Measurements from ENCODE around the gene POMT1.
"Not testable (repeated sequence)": the region's sequence is repeated elsewhere in the genome, so short reads cannot be mapped to it uniquely, and the experiment has no call there.

Gene POMT1

DNA sequence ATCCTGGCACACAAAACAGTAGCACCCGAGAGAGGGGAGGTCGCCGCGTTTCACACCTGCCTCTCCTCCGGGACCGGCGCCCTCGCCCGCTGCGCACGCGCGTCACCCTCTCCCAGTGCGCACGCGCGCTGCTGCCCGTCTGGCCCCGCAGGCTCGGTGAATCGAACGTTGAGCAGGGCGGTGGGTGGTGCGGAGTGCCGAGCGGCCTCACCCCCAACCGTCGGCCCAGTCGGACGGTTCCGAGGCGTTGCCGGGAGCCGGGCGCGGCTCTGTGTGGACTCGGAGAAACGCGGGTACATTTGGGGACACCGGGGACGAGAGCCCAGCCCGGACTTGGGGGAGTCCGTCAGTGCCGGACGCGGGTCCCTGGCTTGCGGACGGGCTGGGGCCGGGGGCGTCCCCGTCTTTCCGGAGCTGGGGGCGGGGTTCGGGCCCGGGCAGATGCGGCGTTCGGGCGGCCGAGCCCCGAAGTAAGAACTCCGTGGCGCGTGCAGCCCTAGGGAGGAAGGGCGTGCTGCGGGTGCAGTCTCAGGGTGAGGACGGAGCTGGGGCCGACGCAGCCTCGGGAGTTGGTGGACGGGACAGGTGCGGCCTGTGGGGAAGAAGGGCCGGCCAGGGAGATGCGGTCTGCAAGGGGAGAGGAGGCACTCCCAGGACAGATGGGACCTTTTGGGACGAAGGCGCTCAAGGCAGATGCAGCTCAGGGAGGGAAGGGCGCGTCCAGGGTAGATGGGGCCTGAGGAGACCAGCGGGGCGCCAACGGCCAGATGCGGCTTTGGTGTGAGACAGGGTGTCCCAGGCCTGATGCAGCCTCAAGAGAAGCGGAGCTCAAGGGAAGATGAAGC lies at the start of gene POMT1:
POMT1 (plus strand) TSS at position 138 of the 845 bp plus-strand sequence. CDS start 1,301 bp downstream, outside the sequence.
- peak; percentile 78 for DNase-seq (ENCODE audit: extremely low read depth in 1 of 2, low read depth in 1 of 2)

DNA sequence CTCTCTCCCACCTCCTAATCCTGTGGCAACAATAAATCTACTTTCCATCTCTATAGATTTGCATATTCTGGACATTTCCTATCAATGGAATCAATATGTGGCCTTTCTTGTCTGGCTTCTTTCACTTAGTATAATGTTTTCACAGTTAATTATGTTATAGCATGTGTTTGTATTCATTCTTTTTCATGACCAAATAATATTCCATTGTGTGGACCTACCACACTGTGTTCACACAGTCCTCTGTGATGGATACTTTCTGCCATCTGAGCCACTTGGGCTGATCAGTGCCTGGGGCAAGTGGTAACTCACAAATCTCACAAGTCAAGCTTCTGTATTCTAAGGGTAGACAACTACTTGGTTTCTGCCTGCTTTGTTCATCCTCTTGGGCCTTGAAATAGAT lies 48.7 kb upstream of the POMT1 start:
- DNase-seq (ENCODE audit: extremely low read depth in 1 of 2, low read depth in 1 of 2), result no peak

DNA sequence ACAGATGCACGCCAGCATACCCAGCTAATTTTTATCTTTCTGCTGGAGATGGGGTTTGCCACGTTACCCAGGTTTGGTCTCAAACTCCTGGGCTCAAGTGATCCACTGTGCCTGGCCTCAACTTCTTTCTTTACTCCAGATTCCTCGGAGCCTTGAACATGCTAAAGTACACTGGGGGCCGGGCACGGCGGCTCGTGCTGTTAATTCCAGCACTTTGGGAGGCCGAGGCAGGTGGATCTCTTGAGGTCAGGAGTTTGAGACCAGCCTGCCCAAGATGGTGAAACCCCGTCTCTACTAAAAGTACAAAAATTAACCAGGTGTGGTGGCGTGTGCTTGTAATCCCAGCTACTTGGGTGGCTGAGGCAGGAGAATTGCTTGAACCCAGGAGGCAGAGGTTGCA lies 47.1 kb upstream of the POMT1 start:
- not testable (repeated sequence) for DNase-seq (ENCODE audit: extremely low read depth in 1 of 2, low read depth in 1 of 2)

DNA sequence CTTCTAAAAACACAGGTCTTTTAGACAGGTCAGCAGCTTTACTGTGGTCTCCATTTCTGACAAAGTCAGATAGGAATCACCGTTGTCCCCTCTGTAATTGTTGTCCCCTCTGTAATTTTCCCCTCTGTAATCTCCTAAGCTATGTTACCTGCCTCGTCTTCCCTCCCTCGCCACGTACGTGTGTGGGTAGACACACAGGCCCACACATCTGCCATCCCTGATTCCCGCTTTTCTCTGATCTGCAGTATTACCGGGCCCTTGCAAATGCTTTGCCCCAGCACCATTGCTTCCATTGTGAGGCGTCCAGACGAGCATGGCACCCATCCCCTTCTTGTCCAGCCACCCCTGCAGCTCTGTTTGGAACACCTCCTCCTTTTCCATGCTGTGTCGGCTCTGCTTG lies 45.0 kb upstream of the POMT1 start:
- DNase-seq (ENCODE audit: extremely low read depth in 1 of 2, low read depth in 1 of 2), result no peak

DNA sequence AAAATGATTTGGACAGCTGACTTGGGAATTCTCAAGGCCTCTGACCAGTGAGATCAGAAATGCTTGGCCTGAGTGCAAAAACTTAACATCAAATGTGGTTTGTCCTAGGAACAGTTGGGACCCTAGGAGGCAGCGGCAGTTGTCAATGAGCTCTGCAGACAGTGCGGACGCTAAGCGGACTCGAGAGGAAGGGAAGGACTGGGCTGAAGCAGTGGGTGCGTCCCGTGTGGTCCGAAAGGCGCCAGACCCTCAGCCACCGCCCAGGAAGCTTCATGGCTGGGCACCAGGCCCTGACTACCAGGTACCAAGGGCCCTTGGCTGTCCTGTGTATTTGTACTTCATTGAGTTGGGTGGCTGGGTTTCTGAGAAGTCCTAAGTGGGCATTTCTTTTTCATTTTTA lies 43.7 kb upstream of the POMT1 start:
- DNase-seq (ENCODE audit: extremely low read depth in 1 of 2, low read depth in 1 of 2), result no peak

- DNase-seq (ENCODE audit: extremely low read depth in 1 of 2, low read depth in 1 of 2), result no peak
These were observed 41.6 kb upstream of the POMT1 start for GRCh38 chr9:131461166-131461565.

- no peak for DNase-seq (ENCODE audit: extremely low read depth in 1 of 2, low read depth in 1 of 2)
These were observed 38.2 kb upstream of the POMT1 start for GRCh38 chr9:131464354-131465000.

DNA sequence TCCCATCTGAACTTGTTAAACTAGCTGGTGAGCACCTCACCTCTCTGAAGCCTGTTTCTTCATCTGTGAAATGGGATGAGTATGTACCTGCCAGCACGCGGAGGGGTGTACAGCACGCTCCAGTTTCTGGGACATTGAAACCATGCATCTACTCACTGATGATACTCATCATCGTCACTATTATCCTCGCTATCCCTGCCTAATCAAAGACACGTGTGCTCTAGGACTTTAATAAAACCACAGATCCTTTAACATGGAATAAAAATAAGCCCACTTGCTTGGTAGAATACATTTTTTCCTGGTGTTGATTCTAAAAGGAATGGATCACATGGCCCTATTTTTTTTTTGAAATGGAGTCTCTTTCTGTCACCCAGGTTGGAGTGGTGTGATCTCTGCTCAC lies 37.3 kb upstream of the POMT1 start:
- DNase-seq (ENCODE audit: extremely low read depth in 1 of 2, low read depth in 1 of 2), result no peak

DNA sequence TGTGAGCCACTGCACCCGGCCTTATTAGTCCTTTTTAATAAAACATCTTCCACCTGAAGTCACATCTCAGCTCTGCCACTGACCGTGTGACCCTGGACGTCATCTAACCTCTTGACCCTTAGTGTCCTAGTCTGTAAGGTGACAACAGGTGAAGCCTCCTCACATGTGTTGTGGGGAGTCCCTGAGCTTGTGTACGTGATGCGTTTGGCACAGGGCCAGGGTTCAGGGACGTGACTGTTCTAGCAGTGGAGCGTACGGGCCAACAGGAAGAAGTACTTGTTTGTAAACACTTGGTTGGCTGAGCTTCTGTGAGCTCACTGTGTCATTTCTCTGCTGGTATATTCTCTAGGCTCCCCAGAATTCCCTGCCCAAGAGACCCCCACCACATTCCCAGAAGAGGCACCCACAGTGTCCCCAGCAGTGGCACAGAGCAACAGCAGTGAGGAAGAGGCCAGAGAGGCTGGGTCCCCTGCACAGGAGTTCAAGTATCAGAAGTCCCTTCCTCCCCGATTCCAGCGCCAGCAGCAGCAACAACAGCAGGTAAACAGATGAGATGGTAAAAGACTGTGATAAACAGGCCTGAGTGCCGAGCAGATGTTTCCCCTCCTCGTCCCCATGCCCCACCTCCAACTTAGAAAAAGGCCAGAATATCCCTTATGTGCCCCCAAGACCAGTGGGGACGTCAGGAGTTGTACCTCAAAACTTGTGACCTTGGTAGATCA lies 35.3 kb upstream of the POMT1 start:
- DNase-seq (ENCODE audit: extremely low read depth in 1 of 2, low read depth in 1 of 2), result no peak

- DNase-seq (ENCODE audit: extremely low read depth in 1 of 2, low read depth in 1 of 2), result no peak
These were observed 34.7 kb upstream of the POMT1 start for GRCh38 chr9:131468031-131468430.

- no peak for DNase-seq (ENCODE audit: extremely low read depth in 1 of 2, low read depth in 1 of 2)
These were observed 33.4 kb upstream of the POMT1 start for GRCh38 chr9:131469356-131469755.

- no peak for DNase-seq (ENCODE audit: extremely low read depth in 1 of 2, low read depth in 1 of 2)
These were observed 32.8 kb upstream of the POMT1 start for GRCh38 chr9:131469951-131470350.

GRCh38 chr9:131470581-131470991 lies 32.1 kb upstream of the POMT1 start:
- DNase-seq (ENCODE audit: extremely low read depth in 1 of 2, low read depth in 1 of 2), result no peak

DNA sequence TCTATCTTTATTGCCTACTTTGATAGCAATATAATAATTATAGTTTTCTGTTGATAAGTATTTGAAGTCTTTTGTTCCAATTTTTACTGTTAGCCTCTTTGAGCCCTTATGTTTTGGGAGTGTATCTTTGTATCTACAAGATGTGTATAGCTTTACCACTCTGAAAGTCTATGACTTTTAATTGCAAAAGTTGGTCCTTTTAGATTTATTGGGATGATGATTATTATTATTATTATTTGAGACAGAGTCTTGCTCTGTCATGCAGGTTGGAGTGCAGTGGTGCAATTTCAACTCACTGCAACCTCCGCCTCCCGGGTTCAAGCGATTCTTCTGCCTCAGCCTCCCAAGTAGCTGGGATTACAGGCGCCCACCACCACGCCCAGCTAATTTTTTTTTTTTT lies 30.6 kb upstream of the POMT1 start:
- DNase-seq (ENCODE audit: extremely low read depth in 1 of 2, low read depth in 1 of 2), result not testable (repeated sequence)

DNA sequence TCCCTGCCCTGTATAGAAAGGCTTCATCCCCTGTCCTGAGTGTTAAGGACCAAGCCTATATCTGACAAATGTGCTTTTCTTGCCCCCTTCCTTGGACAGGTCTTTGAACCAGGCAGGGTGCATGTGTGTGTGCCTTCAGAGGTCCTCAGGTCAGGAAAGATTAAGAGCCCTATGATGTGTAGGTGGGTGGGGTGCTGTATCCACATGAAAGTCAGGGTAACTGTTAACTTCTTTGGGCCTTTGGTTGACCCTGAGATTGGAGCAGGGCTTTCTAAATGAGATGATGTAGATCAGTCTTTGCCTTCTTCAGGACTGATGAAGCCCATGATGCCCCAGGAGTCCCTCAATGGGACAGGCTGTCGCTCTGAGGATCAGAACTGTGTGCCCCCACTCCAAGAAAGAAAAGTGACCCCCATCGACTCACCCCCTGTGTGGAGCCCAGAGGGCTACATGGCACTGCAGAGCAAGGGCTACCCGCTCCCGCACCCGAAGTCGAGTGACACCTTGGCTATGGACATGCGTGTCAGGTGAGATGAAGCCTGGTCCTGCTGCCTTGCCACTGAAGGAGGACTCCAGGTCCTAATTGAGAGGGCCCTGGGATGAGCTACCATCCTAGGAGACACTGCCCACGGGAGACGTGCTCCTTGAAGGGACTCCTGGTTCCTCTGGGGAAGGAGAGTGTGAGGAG lies 29.4 kb upstream of the POMT1 start:
- no peak for DNase-seq (ENCODE audit: extremely low read depth in 1 of 2, low read depth in 1 of 2)

GRCh38 chr9:131473891-131474290 lies 28.8 kb upstream of the POMT1 start:
- DNase-seq (ENCODE audit: extremely low read depth in 1 of 2, low read depth in 1 of 2), result no peak

DNA sequence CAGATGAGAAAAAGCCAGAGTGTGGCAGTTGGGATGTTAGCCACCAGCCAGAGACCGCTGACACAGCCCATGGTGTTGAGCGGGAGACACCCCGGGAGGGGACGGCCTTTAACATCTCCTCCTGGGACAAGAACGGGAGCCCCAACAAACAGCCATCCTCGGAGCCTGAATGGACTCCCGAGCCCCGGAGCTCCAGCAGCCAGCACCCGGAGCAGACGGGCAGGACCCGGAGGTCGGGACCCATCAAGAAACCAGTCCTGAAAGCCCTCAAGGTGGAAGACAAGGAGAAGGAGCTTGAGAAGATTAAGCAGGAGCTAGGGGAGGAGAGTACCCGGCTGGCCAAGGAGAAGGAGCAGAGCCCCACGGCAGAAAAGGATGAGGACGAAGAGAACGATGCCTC lies 28.0 kb upstream of the POMT1 start:
- no peak for DNase-seq (ENCODE audit: extremely low read depth in 1 of 2, low read depth in 1 of 2)

DNA sequence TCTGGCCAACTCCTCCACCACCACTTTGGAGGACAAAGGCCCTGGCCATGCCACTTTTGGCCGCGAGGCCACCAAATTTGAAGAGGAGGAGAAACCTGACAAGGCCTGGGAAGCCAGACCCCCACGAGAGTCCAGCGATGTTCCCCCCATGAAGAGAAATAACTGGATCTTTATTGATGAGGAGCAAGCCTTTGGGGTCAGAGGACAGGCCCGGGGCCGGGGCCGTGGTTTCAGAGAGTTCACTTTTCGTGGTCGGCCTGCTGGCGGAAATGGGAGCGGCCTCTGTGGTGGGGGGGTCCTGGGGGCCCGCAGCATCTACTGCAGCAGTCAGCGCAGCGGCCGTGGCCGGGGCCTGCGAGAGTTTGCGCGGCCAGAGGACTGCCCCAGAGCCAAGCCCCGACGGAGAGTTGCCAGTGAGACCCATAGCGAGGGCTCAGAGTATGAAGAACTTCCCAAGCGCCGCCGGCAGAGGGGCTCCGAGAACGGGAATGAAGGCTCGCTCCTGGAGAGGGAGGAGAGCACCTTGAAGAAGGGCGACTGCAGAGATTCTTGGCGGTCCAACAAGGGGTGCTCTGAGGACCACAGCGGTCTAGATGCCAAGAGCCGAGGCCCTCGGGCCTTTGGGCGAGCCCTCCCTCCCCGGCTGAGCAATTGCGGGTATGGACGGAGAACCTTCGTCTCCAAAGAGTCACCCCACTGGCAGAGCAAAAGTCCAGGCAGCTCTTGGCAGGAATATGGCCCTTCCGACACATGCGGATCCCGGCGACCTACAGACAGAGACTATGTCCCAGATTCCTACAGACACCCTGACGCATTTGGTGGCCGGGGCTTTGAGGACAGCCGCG lies 27.4 kb upstream of the POMT1 start:
- no peak for DNase-seq (ENCODE audit: extremely low read depth in 1 of 2, low read depth in 1 of 2)

- DNase-seq (ENCODE audit: extremely low read depth in 1 of 2, low read depth in 1 of 2), result no peak
These were observed 26.6 kb upstream of the POMT1 start for GRCh38 chr9:131475956-131476776.
